AG04450 (cell line): Measurements from ENCODE around the gene LARGE1. TPM values are rescaled to one million over a fixed set of nuclear protein-coding genes. Genes with fewer than 3 reads are reported as not detected.

Experiments used
- CTCF ChIA-PET: fragments of 300-600, 350-600 bp; formaldehyde crosslinking; extraction: SDS; loops from one replicate; lab custom pipeline; 2022; ENCODE audit warnings: antibody characterized with exemption, inconsistent platforms; lab: Charles Lee
- POLR2A ChIA-PET: fragments of 350-600 bp; formaldehyde crosslinking; extraction: SDS; loops from one replicate; lab custom pipeline; 2021; ENCODE audit warnings: antibody characterized with exemption, inconsistent platforms; lab: Yijun Ruan, JAX
- DNase-seq: peaks from one replicate; pipeline ENCODE4 v3.0.0-alpha.2; 2011; ENCODE audit warnings: low read depth, low spot score
- H3K27ac ChIP-seq: one replicate; pipeline ENCODE4 v1.5.1; 2012; ENCODE audit warnings: low read depth, low read length, control low read depth
- H3K27me3 ChIP-seq: one replicate; pipeline ENCODE4 v1.6.0; 2012; ENCODE audit warnings: low read length; ENCODE audit not compliant: control insufficient read depth, insufficient read depth
- H3K4me3 ChIP-seq: 2 replicates; pipeline ENCODE4 v1.5.1; 2011; ENCODE audit warnings: mild to moderate bottlenecking, low read depth, low read length, control low read depth
- H3K9me3 ChIP-seq: 2 replicates; pipeline ENCODE4 v1.5.1; 2012; ENCODE audit warnings: low read length; ENCODE audit not compliant: control insufficient read depth, insufficient read depth
- CTCF ChIP-seq: IDR thresholded peaks from 2 replicates; pipeline ENCODE4 v1.5.1; 2011; ENCODE audit warnings: low read depth, low read length, control low read depth, inconsistent platforms
- polyA plus RNA-seq: library from polyadenylated mRNA; depleted of rRNA; stranded (reverse); fragments of >200 nt; gene quantifications from 2 replicates; pipeline ENCODE4 v1.2.3, GENCODE V29; 2011

LARGE1 gene
- polyA plus RNA-seq, 1 experiment = 8.4 TPM

- CTCF ChIA-PET = no interaction called here
- no peak overlapping the region for H3K4me3 ChIP-seq
- POLR2A ChIA-PET = no interaction called here
- no peaks in the 10 kb centered on the region for H3K27me3 ChIP-seq
- no peak overlapping the region for H3K27ac ChIP-seq
- no peaks in the 10 kb centered on the region for H3K9me3 ChIP-seq
- TF ChIP-seq CTCF = no peak
- no peak for DNase-seq
Measured at GRCh38 chr22:33593818-33594217, 326.5 kb downstream of the LARGE1 start.

- no peaks in the 10 kb centered on the region for H3K27me3 ChIP-seq
- no peak for DNase-seq
- no peaks in the 10 kb centered on the region for H3K9me3 ChIP-seq
- no peak for TF ChIP-seq CTCF
- no peak overlapping the region for H3K4me3 ChIP-seq
- no peak overlapping the region for H3K27ac ChIP-seq
- CTCF ChIA-PET = interaction anchor here (1.5 to 1.9 kb wide), 3 partner anchors 12 to 290 kb away, joined by 5 to 7 read pairs (median 6); no protein-coding TSS in a partner anchor
- POLR2A ChIA-PET = no interaction called here
Measured at GRCh38 chr22:33591946-33592345, 328.3 kb downstream of the LARGE1 start.

- Histone ChIP-seq H3K27ac (no peak overlapping the region), H3K4me3 (no peak overlapping the region), H3K9me3 (no peaks in the 10 kb centered on the region), H3K27me3 (no peaks in the 10 kb centered on the region)
- POLR2A ChIA-PET = no interaction called here
- CTCF ChIA-PET = interaction anchor here (0.6 kb wide), 1 partner anchor 204 kb away, joined by 3 read pairs; no protein-coding TSS in a partner anchor
- TF ChIP-seq CTCF = no peak
- no peak for DNase-seq
Measured at GRCh38 chr22:33589297-33589696, 331.0 kb downstream of the LARGE1 start.

GRCh38 chr22:33588860-33589259, 331.4 kb downstream of the LARGE1 start:
- Histone ChIP-seq H3K27ac (no peak overlapping the region), H3K27me3 (no peaks in the 10 kb centered on the region), H3K9me3 (no peaks in the 10 kb centered on the region), H3K4me3 (no peak overlapping the region)
- ChIA-PET CTCF (interaction anchor here (0.6 kb wide), 1 partner anchor 203 kb away, joined by 3 read pairs; no protein-coding TSS in a partner anchor), POLR2A (no interaction called here)
- DNase-seq = no peak
- TF ChIP-seq CTCF = no peak

GRCh38 chr22:33584152-33584551, 336.1 kb downstream of the LARGE1 start:
- TF ChIP-seq CTCF = no peak
- CTCF ChIA-PET = interaction anchor here (0.5 kb wide), 1 partner anchor 54 kb away, joined by 7 read pairs; no protein-coding TSS in a partner anchor
- POLR2A ChIA-PET = no interaction called here
- no peak for DNase-seq
- no peak overlapping the region for H3K4me3 ChIP-seq
- no peaks in the 10 kb centered on the region for H3K27me3 ChIP-seq
- H3K9me3 ChIP-seq = no peaks in the 10 kb centered on the region
- no peak overlapping the region for H3K27ac ChIP-seq
